GM21381 (cell line): ENCODE results near the gene DCAF8.

ENCODE experiments used
- ATAC-seq: cut with Tn5 transposase; IDR thresholded peaks from one replicate; pipeline ENCODE4 v1.9.1; 2021; ENCODE audit warnings: mild to moderate bottlenecking, moderate library complexity; ENCODE audit not compliant: unreplicated experiment

DCAF8 gene

DNA sequence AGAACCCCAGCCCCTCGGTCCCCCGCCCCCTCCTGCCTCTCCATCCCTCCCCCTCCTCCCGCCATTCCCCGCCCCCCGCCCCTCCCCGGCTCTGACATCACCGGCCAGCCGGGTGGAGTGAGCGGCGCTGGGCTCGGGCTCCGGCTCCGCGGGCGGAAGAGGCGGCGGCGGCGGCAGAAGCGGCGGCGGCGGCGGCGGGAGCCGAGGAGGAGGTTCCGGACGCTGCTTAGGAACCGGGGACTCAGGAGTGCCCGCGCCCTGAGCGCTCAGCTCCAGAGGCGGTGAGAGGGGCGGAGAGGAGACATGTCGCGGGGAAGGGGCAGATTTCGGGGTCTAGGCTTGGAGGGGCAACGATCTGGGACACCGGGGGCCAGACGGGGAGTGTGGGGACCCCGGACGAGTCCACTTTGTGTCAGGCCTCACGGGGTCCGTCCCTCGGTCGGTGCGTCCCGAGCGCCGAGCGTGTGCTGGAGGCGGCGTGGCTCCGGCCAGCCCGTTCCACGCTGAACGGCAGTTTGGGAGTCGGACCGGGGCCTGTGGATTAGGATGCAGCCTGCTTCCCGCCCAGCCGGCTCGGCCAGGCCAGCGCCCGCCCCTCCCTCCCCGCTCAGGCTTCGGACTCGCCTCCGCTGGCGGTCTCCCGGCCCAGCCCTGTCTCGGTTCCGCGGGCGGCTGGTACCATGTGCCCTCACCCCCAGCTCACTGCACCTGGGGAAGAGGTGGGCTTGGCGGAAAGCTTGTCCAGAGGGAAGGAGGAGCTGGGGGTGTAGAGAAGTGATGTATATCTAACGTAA lies 56.9 kb downstream of the DCAF8 start, which contains the start of gene PEA15:
TSS of gene PEA15 (plus strand) at position 143 of the 794 bp plus-strand sequence. CDS start 6,161 bp downstream, outside the sequence.
- peak; percentile 40 for ATAC-seq

DNA sequence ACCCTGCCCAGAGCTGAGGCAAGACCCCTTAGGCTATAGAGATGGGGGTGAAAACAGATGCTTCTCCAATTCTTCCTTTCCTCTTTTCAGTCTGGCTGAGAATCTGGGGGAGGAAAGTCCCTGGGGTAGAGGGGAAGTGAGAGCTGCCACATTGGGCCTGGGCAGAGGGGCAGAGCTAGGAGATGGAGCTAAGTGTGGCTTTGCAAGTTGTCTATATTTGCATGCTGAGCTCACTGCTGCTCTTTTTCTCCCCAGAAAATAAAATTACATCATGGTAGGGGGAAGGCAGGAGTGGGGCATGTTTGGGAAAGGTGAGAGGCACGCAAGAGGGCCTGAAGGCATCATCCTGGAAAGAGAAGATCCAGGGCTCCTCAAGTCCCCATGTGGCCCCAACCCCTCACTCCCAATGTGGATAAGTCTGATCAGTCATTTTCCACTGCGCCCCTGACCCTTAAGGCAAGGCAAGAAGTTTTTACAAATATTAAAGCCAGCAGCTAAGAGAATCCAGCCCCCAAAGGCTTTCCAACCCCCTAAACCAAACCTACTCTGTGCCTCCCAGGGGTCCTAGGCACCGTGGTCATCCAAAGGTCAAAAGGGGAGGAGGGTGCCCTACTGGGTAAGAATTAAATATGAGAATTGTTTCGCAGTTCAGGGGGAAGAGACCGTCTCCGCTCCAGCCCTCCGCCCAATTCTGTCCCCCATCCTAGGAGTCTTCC lies 57.7 kb downstream of the DCAF8 start:
- ATAC-seq = peak; percentile 61

GRCh38 chr1:160200786-160201185 lies 61.6 kb downstream of the DCAF8 start:
- ATAC-seq = no peak

DNA sequence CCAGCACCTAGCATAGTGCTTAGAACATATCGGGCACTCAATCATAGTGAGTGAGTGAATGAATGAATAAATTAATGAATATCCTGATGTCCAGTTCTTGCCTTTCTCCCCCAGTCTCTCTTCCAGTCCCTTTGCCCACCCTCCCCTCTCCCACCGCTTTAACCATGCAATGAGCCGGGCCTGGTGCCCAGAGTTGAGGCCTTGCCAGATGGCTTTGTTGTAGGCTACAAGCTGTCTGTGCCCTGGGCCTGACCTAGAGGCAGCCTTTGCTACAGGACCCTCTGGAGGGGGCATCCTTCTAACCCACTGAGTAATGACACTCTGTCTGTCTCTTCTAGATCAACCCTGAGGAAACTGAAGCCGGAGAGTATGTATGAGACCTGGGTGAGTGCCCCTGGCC lies 65.1 kb downstream of the DCAF8 start:
- no peak for ATAC-seq

DNA sequence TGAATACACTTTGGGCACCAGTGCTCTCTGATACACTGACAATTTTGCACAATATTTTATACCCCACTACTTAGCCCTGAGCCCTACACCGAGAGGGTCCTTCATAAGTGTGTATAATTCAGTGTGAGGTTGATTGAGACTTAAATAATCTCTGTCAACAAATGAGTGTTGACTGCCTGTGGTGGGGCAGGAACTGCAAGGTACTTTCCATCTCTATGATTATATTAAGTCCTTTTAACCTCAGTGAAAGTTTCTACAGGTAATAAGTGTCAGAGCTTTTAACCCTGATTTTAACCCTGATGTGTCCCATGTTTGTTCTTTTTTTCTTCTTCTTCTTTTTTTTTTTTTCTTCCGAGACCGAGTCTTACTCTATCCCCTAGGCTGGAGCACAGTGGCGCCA lies 66.2 kb downstream of the DCAF8 start:
- ATAC-seq = no peak

- no peak for ATAC-seq
These were observed 67.7 kb downstream of the DCAF8 start for GRCh38 chr1:160194737-160195059.

DNA sequence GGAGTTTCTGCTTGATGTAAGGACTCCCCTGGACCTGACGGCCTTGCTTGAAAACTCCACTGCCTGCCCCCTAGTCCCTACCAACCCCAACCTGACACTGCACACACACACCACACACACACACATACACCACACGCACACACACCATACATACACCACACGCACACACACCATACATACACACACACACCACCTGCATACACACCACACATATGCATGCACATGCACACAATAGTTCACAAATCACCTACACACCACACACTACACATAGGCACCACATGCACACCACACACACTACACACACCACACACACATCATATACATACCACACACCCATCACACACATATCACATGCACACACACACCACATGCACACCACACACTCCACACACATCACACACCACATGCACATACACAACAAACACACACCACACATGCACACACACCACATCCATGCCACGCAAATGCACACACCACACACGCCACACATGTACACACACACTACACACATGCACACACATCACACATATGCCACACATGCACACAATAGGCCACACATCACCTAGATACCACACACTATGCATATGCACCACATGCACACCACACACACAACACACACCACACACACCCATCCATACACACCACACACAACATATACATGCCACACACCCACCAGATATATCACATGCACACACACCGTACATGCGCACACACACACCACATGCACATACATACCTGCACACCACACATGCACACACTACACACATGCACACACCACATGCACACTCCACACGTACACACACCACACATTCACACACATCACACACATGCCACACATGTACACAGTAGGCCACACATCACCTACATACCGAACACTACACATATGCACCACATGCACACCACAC lies 68.3 kb downstream of the DCAF8 start:
- ATAC-seq = no peak

- ATAC-seq = peak; percentile 75
These were observed 69.1 kb downstream of the DCAF8 start for GRCh38 chr1:160193091-160193819.

DNA sequence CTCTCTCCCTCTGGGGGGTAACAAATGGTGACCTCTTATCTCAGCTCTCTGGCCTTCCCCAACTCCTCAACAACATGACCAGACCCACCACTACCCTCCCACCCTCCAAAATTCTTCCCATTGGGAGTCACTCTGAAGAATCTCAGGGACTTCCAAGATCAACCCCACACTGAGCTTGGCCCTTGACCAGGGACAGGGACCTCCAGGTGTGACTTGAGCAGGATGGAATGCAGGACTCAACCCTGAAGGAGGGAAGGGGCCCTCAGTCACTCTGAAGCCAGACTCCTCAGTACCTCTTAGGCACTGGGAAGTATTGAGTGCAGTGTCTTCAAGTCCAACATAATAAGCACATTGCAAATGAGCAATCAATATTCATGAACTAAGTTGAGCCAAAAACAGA lies 70.1 kb downstream of the DCAF8 start:
- no peak for ATAC-seq

DNA sequence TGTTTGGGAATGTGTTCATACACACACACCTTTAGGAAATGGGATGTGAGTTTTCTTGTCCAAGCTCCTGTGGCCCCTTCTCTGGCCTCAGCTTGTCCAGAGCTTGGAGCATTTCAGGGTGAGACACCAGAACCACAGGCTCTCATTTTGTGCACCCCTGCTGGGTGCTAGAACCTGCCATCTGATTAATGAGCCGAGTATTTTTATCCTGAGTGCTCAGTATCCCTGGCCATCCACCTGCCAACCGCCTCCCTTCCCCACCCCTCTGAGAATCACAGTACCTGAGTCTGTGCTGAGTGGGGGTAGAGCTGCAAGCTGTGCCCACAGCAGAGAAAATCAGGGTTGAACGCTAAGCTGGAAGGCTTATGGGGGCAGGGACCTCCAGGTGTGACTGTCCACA lies 70.6 kb downstream of the DCAF8 start:
- ATAC-seq = no peak

GRCh38 chr1:160189649-160190625 lies 72.4 kb downstream of the DCAF8 start, which contains the start of gene CASQ1:
Gene CASQ1 (plus strand): TSS chr1:160190575. CDS start chr1:160190752, 177 bp downstream.
- no peak for ATAC-seq

DNA sequence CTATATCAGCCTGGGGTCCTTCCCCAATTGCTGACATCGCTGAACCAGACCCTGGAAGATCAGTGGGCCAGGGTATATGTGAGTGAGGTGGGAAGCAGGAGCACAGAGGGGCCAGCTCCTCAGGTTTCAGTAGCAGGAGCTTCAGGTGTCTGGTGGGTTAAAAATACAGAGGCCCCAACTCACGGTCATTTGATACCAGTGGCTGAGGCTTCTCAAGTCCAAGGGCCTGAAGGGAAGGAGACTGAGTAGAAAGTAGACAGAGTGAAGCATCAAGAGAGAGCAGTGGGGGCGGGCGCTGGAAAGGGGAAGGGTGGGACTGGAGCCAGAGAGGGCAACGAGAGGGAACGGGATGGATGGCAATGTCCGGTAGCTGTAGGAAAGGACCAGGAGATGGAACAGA lies 74.0 kb downstream of the DCAF8 start:
- ATAC-seq = no peak

GRCh38 chr1:160187407-160187806 lies 74.9 kb downstream of the DCAF8 start:
- no peak for ATAC-seq

DNA sequence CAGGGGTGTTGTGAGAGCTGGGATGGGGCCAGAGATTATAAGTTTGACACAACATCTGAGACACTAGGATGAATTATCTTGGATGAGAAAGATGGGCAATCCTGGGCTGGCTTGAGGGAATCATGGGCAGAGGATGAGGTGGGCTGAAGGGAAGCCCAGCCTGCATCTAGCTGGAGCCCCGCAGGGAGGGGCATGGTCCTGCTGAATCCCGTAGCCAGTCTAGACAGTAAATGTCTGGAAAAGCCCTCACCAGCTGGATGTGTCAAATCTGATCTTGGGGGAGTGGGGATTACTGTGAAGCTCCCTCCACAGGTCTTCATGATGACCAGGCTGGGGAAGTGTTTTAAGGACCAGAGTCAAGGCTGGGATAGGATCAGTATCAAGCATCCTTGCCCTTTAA lies 75.6 kb downstream of the DCAF8 start:
- ATAC-seq = no peak

DNA sequence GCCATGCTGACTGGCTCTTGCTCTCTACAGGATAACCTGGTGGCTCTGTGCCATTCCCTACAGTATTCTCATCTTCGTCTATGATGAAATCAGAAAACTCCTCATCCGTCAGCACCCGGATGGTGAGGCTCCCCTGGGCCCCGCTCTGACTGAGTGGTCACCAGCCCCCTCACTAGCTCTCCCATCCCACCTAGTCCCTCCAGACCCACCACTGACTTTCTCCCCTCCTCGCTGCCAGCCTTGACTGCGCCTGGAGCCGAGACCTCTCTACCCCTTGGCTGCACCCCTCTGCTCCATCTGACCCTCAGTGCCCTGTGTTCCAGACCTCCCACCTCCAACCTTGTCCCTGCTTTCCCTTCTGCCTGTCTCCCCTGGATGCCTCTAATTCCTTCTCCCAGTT lies 76.1 kb downstream of the DCAF8 start:
- ATAC-seq = no peak

- ATAC-seq = no peak
These were observed 83.0 kb downstream of the DCAF8 start for GRCh38 chr1:160179336-160179735.

DNA sequence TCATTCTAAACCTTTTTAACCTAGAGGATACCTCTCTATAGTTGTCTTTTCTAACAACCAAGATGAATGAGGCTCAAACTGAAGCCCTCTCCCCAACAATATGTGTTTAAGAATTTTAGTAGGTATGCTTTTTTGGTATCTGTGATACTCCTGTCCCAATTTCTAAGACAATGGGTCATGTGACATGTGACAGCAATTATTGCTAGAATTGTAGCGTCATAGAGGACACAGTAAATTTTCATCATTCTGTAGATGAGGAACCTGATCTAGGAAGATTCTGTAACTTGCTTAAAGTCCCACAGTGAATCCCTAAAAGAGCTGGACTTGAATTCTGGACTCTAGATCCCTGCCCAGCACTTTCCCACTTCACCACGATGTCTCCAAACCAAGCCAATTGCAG lies 83.6 kb downstream of the DCAF8 start:
- ATAC-seq = no peak

- no peak for ATAC-seq
These were observed 84.7 kb downstream of the DCAF8 start for GRCh38 chr1:160177667-160178066.

DNA sequence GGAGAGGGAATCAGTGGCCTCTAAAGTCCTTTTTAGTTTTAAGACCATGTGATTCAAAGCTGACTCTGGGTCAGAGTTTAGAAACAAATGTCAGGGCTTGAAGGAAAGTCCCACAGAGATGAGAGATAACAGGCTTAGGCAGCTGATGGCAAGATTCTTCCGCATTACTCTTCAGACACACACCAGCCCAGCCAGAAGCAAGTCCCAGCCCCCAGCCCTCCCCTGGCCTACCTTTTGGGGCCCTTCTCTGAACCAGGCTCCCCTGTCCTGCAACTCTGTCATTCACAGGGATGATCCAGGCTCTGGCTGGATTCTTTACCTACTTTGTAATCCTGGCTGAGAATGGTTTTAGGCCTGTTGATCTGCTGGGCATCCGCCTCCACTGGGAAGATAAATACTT lies 85.1 kb downstream of the DCAF8 start:
- no peak for ATAC-seq
